T-cell (primary cell): ENCODE data around the gene DOCK9. TPM values are rescaled to one million over a fixed set of nuclear protein-coding genes. Genes with fewer than 3 reads are reported as not detected.

Experiments used
- ATAC-seq, 4 experiments: fragments of 200-7000 bp in 3 of 4; fragments of 150-1000 bp in 1 of 4; cut with Tn5 transposase; replicated peaks in 1 of 4; 1 replicate in 3 of 4; 2 replicates in 1 of 4; pipeline ENCODE4 v1.10.0; 2021; ENCODE audit warnings: moderate library complexity in 3 of 4, mild to moderate bottlenecking in 2 of 4, moderate number of reproducible peaks in 1 of 4
- CTCF ChIA-PET, 2 donors: fragments of 300-600 bp; sonication (Branson Sonifier 250); formaldehyde crosslinking; loops; one replicate each; lab custom pipeline; 2022; ENCODE audit warnings: antibody characterized with exemption in 2 of 2; lab: Charles Lee
- POLR2A ChIA-PET, 2 donors: fragments of 300-600 bp; sonication (Branson Sonifier 250); formaldehyde crosslinking; loops; one replicate each; lab custom pipeline; 2022; ENCODE audit warnings: antibody characterized with exemption in 2 of 2; lab: Charles Lee
- DNase-seq, 35 experiments: peaks; one replicate each; pipeline versions ENCODE4 v3.0.0 to v3.0.0-alpha.2; 2013 to 2023
- H3K27ac ChIP-seq: one replicate; pipeline ENCODE4 v1.5.1; 2013; ENCODE audit warnings: low read length
- H3K27me3 ChIP-seq, 2 experiments: replicated peaks in 1 of 2; 1 replicate in 1 of 2; 2 replicates in 1 of 2; pipeline versions ENCODE4 v1.6.1 to v1.7.0; 2013; ENCODE audit warnings: low read length in 1 of 2, mixed read lengths in 1 of 2; ENCODE audit not compliant: control insufficient read depth in 2 of 2, insufficient read depth in 2 of 2; ENCODE audit errors: extremely low read depth in 1 of 2
- H3K36me3 ChIP-seq, 2 donors: 1 replicate in 1 of 2; 2 replicates in 1 of 2; pipeline versions ENCODE4 v1.6.1 to v1.7.0; 2013; ENCODE audit warnings: low read length in 1 of 2; ENCODE audit not compliant: control insufficient read depth in 2 of 2, insufficient read depth in 1 of 2; ENCODE audit errors: extremely low read depth in 1 of 2
- H3K4me1 ChIP-seq, 2 experiments: 1 replicate in 1 of 2; 2 replicates in 1 of 2; pipeline versions ENCODE4 v1.6.1 to v1.7.0; 2013; ENCODE audit warnings: low read length in 2 of 2, mixed read lengths in 1 of 2; ENCODE audit not compliant: insufficient read depth in 2 of 2, control insufficient read depth in 1 of 2; ENCODE audit errors: extremely low read depth in 1 of 2
- H3K4me3 ChIP-seq, 2 donors: 1 replicate in 1 of 2; 2 replicates in 1 of 2; pipeline versions ENCODE4 v1.5.1 to v1.7.0; 2013; ENCODE audit warnings: mild to moderate bottlenecking in 2 of 2, low read length in 1 of 2, moderate library complexity in 1 of 2; ENCODE audit not compliant: control insufficient read depth in 1 of 2; ENCODE audit errors: extremely low read depth in 1 of 2
- H3K9me3 ChIP-seq: 2 replicates; pipeline ENCODE4 v1.7.0; 2013
- H3K27ac Mint-ChIP-seq, 2 donors: one replicate each; pipeline ENCODE4 v1.8.0; 2020 to 2021; ENCODE audit warnings: mild to moderate bottlenecking in 2 of 2, mixed read lengths in 2 of 2
- H3K27me3 Mint-ChIP-seq, 2 donors: one replicate each; pipeline ENCODE4 v1.8.0; 2021 to 2022; ENCODE audit warnings: mixed read lengths in 2 of 2
- H3K36me3 Mint-ChIP-seq: one replicate; pipeline ENCODE4 v1.8.0; 2021; ENCODE audit warnings: mixed read lengths
- H3K4me1 Mint-ChIP-seq, 3 donors: one replicate each; pipeline ENCODE4 v1.8.0; 2020 to 2022; ENCODE audit warnings: mixed read lengths in 3 of 3, mild to moderate bottlenecking in 1 of 3
- H3K4me3 Mint-ChIP-seq, 3 donors: one replicate each; pipeline ENCODE4 v1.8.0; 2020 to 2022; ENCODE audit warnings: mild to moderate bottlenecking in 3 of 3, mixed read lengths in 3 of 3, moderate library complexity in 3 of 3
- H3K9me3 Mint-ChIP-seq, 3 donors: one replicate each; pipeline ENCODE4 v1.8.0; 2020 to 2022; ENCODE audit warnings: mixed read lengths in 3 of 3
- WGBS: methylation state at CpG from one replicate; pipeline ENCODE4 v1.1.5; 2013; ENCODE audit warnings: missing lambda C conversion rate; ENCODE audit not compliant: insufficient coverage; 5-methylcytosine and 5-hydroxymethylcytosine counted together
- total RNA-seq, 35 experiments: library from RNA in 6 of 35; stranded (reverse) in 6 of 35; fragments of 120-200 nt in 1 of 35; gene quantifications; one replicate each; pipeline versions ENCODE4 v1.2.1 to v1.2.4 and lab custom pipeline; 2013 to 2026

DOCK9 gene
- total RNA-seq, 5 donors from 2014 or later (not counting 1 experiment from before 2014, with no cell fraction given), result 96.2 to 170 (median 162) TPM

- no peak for ATAC-seq
- H3K27me3 ChIP-seq, result peaks cover 0 to 11% of the 10 kb centered on the region in 2 experiments
- POLR2A ChIA-PET, result no interaction called here
- H3K36me3 ChIP-seq, result no peaks in the 10 kb centered on the region
- CTCF ChIA-PET, result no interaction called here
- DNase-seq, result no peak
- H3K36me3 Mint-ChIP-seq, result no peaks in the 10 kb centered on the region
- H3K27ac ChIP-seq, result no peak overlapping the region
- no peak overlapping the region for H3K27ac Mint-ChIP-seq
- H3K4me3 ChIP-seq, result no peak overlapping the region
- peaks cover 9 to 18% of the 10 kb centered on the region in 2 donors for H3K27me3 Mint-ChIP-seq
- no peaks in the 10 kb centered on the region for H3K4me1 ChIP-seq
- WGBS, result 88% methylated on average over 13 of the region's 22 CpGs
- H3K4me3 Mint-ChIP-seq, result no peak overlapping the region
- H3K9me3 ChIP-seq, result no peaks in the 10 kb centered on the region
- peaks cover 0 to 2% (median 0%) of the 10 kb centered on the region in 3 donors for H3K9me3 Mint-ChIP-seq
- no peaks in the 10 kb centered on the region for H3K4me1 Mint-ChIP-seq
Measured at GRCh38 chr13:98775844-98776598, 201.8 kb downstream of the DOCK9 start.

- Mint-ChIP-seq H3K9me3 (peaks cover 0 to 2% (median under 1%) of the 10 kb centered on the region in 3 donors), H3K27ac (no peak overlapping the region), H3K4me3 (no peak overlapping the region), H3K36me3 (no peaks in the 10 kb centered on the region), H3K4me1 (no peaks in the 10 kb centered on the region), H3K27me3 (peaks cover 8 to 14% of the 10 kb centered on the region in 2 donors)
- DNase-seq, result no peak
- ATAC-seq, result no peak
- no peak overlapping the region for H3K4me3 ChIP-seq
- peaks cover 0 to 11% of the 10 kb centered on the region in 2 experiments for H3K27me3 ChIP-seq
- 83% methylated on average over 10 of the region's 15 CpGs for WGBS
- H3K9me3 ChIP-seq, result no peaks in the 10 kb centered on the region
- no peaks in the 10 kb centered on the region for H3K36me3 ChIP-seq
- ChIA-PET POLR2A (no interaction called here), CTCF (no interaction called here)
- H3K4me1 ChIP-seq, result no peaks in the 10 kb centered on the region
- H3K27ac ChIP-seq, result no peak overlapping the region
Measured at GRCh38 chr13:98775386-98775785, 202.5 kb downstream of the DOCK9 start.

- CTCF ChIA-PET, result no interaction called here
- Mint-ChIP-seq H3K27ac (no peak overlapping the region), H3K36me3 (no peaks in the 10 kb centered on the region), H3K4me3 (no peak overlapping the region), H3K9me3 (peaks cover 0 to 6% (median 4%) of the 10 kb centered on the region in 3 donors), H3K4me1 (no peaks in the 10 kb centered on the region), H3K27me3 (peaks cover 8 to 19% of the 10 kb centered on the region in 2 donors)
- H3K4me3 ChIP-seq, result no peak overlapping the region
- POLR2A ChIA-PET, result no interaction called here
- H3K4me1 ChIP-seq, result no peaks in the 10 kb centered on the region
- no peaks in the 10 kb centered on the region for H3K36me3 ChIP-seq
- 100% methylated on average over 3 of the region's 9 CpGs for WGBS
- ATAC-seq, result no peak
- H3K9me3 ChIP-seq, result no peaks in the 10 kb centered on the region
- no peak overlapping the region for H3K27ac ChIP-seq
- H3K27me3 ChIP-seq, result peaks cover 0 to 12% of the 10 kb centered on the region in 2 experiments
- no peak for DNase-seq
Measured at GRCh38 chr13:98774776-98775175, 203.1 kb downstream of the DOCK9 start.

- H3K36me3 Mint-ChIP-seq, result no peaks in the 10 kb centered on the region
- Histone ChIP-seq H3K36me3 (no peaks in the 10 kb centered on the region), H3K27ac (no peak overlapping the region), H3K4me1 (no peaks in the 10 kb centered on the region), H3K27me3 (peaks cover 0 to 14% of the 10 kb centered on the region in 2 experiments), H3K9me3 (no peaks in the 10 kb centered on the region), H3K4me3 (no peak overlapping the region)
- H3K27me3 Mint-ChIP-seq, result peaks cover 8 to 20% of the 10 kb centered on the region in 2 donors
- no peak overlapping the region for H3K27ac Mint-ChIP-seq
- no peak for ATAC-seq
- ChIA-PET POLR2A (no interaction called here), CTCF (no interaction called here)
- peaks cover 0 to 13% (median 4%) of the 10 kb centered on the region in 3 donors for H3K9me3 Mint-ChIP-seq
- WGBS, result 89% methylated on average over 15 of the region's 20 CpGs
- no peak overlapping the region for H3K4me3 Mint-ChIP-seq
- no peak for DNase-seq
- H3K4me1 Mint-ChIP-seq, result no peaks in the 10 kb centered on the region
Measured at GRCh38 chr13:98773921-98774320, 203.9 kb downstream of the DOCK9 start.

- Mint-ChIP-seq H3K27me3 (peaks cover 9 to 12% of the 10 kb centered on the region in 2 donors), H3K36me3 (no peaks in the 10 kb centered on the region), H3K9me3 (peaks cover 0 to 14% (median 4%) of the 10 kb centered on the region in 3 donors), H3K4me1 (no peaks in the 10 kb centered on the region), H3K27ac (no peak overlapping the region), H3K4me3 (no peak overlapping the region)
- ChIA-PET POLR2A (no interaction called here), CTCF (interaction anchor here in 1 of 2 donors (0.7 kb wide), 1 partner anchor 40 kb away, joined by 3 read pairs; no protein-coding TSS in a partner anchor)
- 69% methylated on average over 11 of the region's 12 CpGs for WGBS
- no peak for ATAC-seq
- Histone ChIP-seq H3K36me3 (no peaks in the 10 kb centered on the region), H3K27ac (no peak overlapping the region), H3K4me1 (no peaks in the 10 kb centered on the region), H3K4me3 (no peak overlapping the region), H3K27me3 (peaks cover 0 to 14% of the 10 kb centered on the region in 2 experiments), H3K9me3 (no peaks in the 10 kb centered on the region)
- DNase-seq, result no peak
Measured at GRCh38 chr13:98772794-98773452, 204.9 kb downstream of the DOCK9 start.

GRCh38 chr13:98771838-98772611 is 205.8 kb downstream of the DOCK9 start:
- ATAC-seq, result no peak
- Histone ChIP-seq H3K9me3 (no peaks in the 10 kb centered on the region), H3K36me3 (no peaks in the 10 kb centered on the region), H3K27ac (no peak overlapping the region), H3K27me3 (peaks cover 0 to 16% of the 10 kb centered on the region in 2 experiments), H3K4me3 (no peak overlapping the region), H3K4me1 (no peaks in the 10 kb centered on the region)
- Mint-ChIP-seq H3K36me3 (no peaks in the 10 kb centered on the region), H3K4me3 (no peak overlapping the region), H3K9me3 (peaks cover 0 to 14% (median 4%) of the 10 kb centered on the region in 3 donors), H3K4me1 (no peaks in the 10 kb centered on the region), H3K27me3 (peaks cover 8 to 10% of the 10 kb centered on the region in 2 donors), H3K27ac (no peak overlapping the region)
- no peak for DNase-seq
- POLR2A ChIA-PET, result no interaction called here
- CTCF ChIA-PET, result interaction anchor here in 1 of 2 donors (0.5 kb wide), 1 partner anchor 1756 kb away, joined by 3 read pairs; no protein-coding TSS in a partner anchor
- WGBS, result 74% methylated on average over 11 of the region's 16 CpGs
